Karpas-422 (cell line): Measurements from ENCODE around the gene PPFIA2. TPM values are rescaled to one million over a fixed set of nuclear protein-coding genes. Genes with fewer than 3 reads are reported as not detected.

Source experiments
- DNase-seq: peaks from one replicate; pipeline ENCODE4 v3.0.0-alpha.2; 2015
- H2AFZ ChIP-seq: fragments of 200-600 bp; sonication (generic); 2 replicates; pipeline ENCODE4 v1.6.1; 2014; ENCODE audit warnings: antibody characterized with exemption, low read length, mixed read lengths
- H3K27ac ChIP-seq: fragments of 200-600 bp; sonication (generic); 2 replicates; pipeline ENCODE4 v1.5.1; 2014; ENCODE audit warnings: mild to moderate bottlenecking, low read length, moderate library complexity
- H3K27me3 ChIP-seq: fragments of 200-600 bp; sonication (generic); 2 replicates; pipeline ENCODE4 v1.6.1; 2014; ENCODE audit warnings: low read length, mixed read lengths
- H3K36me3 ChIP-seq: fragments of 200-600 bp; sonication (generic); 2 replicates; pipeline ENCODE4 v1.6.1; 2014; ENCODE audit warnings: low read length, mixed read lengths; ENCODE audit not compliant: insufficient read depth
- H3K4me1 ChIP-seq: fragments of 200-600 bp; sonication (generic); 2 replicates; pipeline ENCODE4 v1.6.1; 2014; ENCODE audit warnings: mild to moderate bottlenecking, low read length, mixed read lengths
- H3K4me2 ChIP-seq: fragments of 200-600 bp; sonication (generic); 2 replicates; pipeline ENCODE4 v1.6.1; 2014; ENCODE audit warnings: low read length, low read depth, mild to moderate bottlenecking; ENCODE audit not compliant: poor library complexity, severe bottlenecking
- H3K4me3 ChIP-seq: fragments of 200-600 bp; sonication (generic); 2 replicates; pipeline ENCODE4 v1.5.1; 2014; ENCODE audit warnings: mild to moderate bottlenecking, antibody characterized with exemption, low read length, mixed read lengths
- H3K79me2 ChIP-seq: fragments of 200-600 bp; sonication (generic); 2 replicates; pipeline ENCODE4 v1.6.1; 2014; ENCODE audit warnings: mild to moderate bottlenecking, low read length, mixed read lengths
- H3K9ac ChIP-seq: fragments of 200-600 bp; sonication (generic); 2 replicates; pipeline ENCODE4 v1.6.0; 2014; ENCODE audit warnings: low read length
- H3K9me2 ChIP-seq: fragments of 200-600 bp; sonication (generic), shearing (Covaris generic); replicated peaks from 2 replicates; pipeline ENCODE4 v1.6.0; 2014; ENCODE audit warnings: mild to moderate bottlenecking, low read length, moderate library complexity; ENCODE audit not compliant: insufficient read depth
- H3K9me3 ChIP-seq: fragments of 300-700, 200-600 bp; sonication (generic); 2 replicates; pipeline ENCODE4 v1.6.1; 2014; ENCODE audit warnings: low read length, mixed read lengths
- H4K20me1 ChIP-seq: fragments of 200-600 bp; sonication (generic); 2 replicates; pipeline ENCODE4 v1.6.1; 2014; ENCODE audit warnings: mild to moderate bottlenecking, antibody characterized with exemption, low read length, low read depth; ENCODE audit not compliant: insufficient read depth
- total RNA-seq: library from RNA; depleted of rRNA; stranded (reverse); fragments of >200 nt; shearing (Covaris generic); gene quantifications from 2 replicates; pipeline ENCODE4 v1.2.3, GENCODE V29; 2014; ENCODE audit warnings: low replicate concordance

Gene PPFIA2
- total RNA-seq, 1 experiment from 2014 or later, result not detected

- H3K36me3 ChIP-seq, result no peaks in the 10 kb centered on the region
- no peak overlapping the region for H3K27ac ChIP-seq
- no peaks in the 10 kb centered on the region for H3K79me2 ChIP-seq
- no peaks in the 10 kb centered on the region for H3K27me3 ChIP-seq
- H3K9me2 ChIP-seq, result no peaks in the 10 kb centered on the region
- H3K9me3 ChIP-seq, result no peaks in the 10 kb centered on the region
- no peak overlapping the region for H3K4me2 ChIP-seq
- no peak overlapping the region for H3K9ac ChIP-seq
- no peaks in the 10 kb centered on the region for H3K4me1 ChIP-seq
- H4K20me1 ChIP-seq, result no peaks in the 10 kb centered on the region
- H3K4me3 ChIP-seq, result no peak overlapping the region
- no peak for DNase-seq
- H2AFZ ChIP-seq, result no peak overlapping the region
Observed at GRCh38 chr12:81492131-81492720, 266.9 kb downstream of the PPFIA2 start.

GRCh38 chr12:81472934-81473333 is 286.2 kb downstream of the PPFIA2 start:
- H3K27ac ChIP-seq, result no peak overlapping the region
- no peaks in the 10 kb centered on the region for H3K4me1 ChIP-seq
- H3K4me2 ChIP-seq, result no peak overlapping the region
- no peaks in the 10 kb centered on the region for H3K9me2 ChIP-seq
- H2AFZ ChIP-seq, result no peak overlapping the region
- H3K79me2 ChIP-seq, result no peaks in the 10 kb centered on the region
- no peak overlapping the region for H3K4me3 ChIP-seq
- H3K27me3 ChIP-seq, result no peaks in the 10 kb centered on the region
- no peak overlapping the region for H3K9ac ChIP-seq
- H3K9me3 ChIP-seq, result no peaks in the 10 kb centered on the region
- H4K20me1 ChIP-seq, result no peaks in the 10 kb centered on the region
- no peak for DNase-seq
- H3K36me3 ChIP-seq, result no peaks in the 10 kb centered on the region

- no peak for DNase-seq
- Histone ChIP-seq H3K4me1 (no peaks in the 10 kb centered on the region), H3K4me3 (no peak overlapping the region), H2AFZ (no peak overlapping the region), H3K9ac (no peak overlapping the region), H3K79me2 (no peaks in the 10 kb centered on the region), H3K36me3 (no peaks in the 10 kb centered on the region), H3K27me3 (no peaks in the 10 kb centered on the region), H3K27ac (no peak overlapping the region), H3K9me3 (no peaks in the 10 kb centered on the region), H3K4me2 (no peak overlapping the region), H4K20me1 (no peaks in the 10 kb centered on the region), H3K9me2 (no peaks in the 10 kb centered on the region)
Observed at GRCh38 chr12:81470923-81471322, 288.2 kb downstream of the PPFIA2 start.

GRCh38 chr12:81468206-81468605 is 290.9 kb downstream of the PPFIA2 start:
- no peaks in the 10 kb centered on the region for H3K27me3 ChIP-seq
- no peak overlapping the region for H2AFZ ChIP-seq
- no peaks in the 10 kb centered on the region for H3K36me3 ChIP-seq
- no peak overlapping the region for H3K4me2 ChIP-seq
- no peak for DNase-seq
- H3K9me2 ChIP-seq, result no peaks in the 10 kb centered on the region
- no peak overlapping the region for H3K4me3 ChIP-seq
- no peaks in the 10 kb centered on the region for H3K9me3 ChIP-seq
- H3K79me2 ChIP-seq, result no peaks in the 10 kb centered on the region
- no peaks in the 10 kb centered on the region for H3K4me1 ChIP-seq
- H4K20me1 ChIP-seq, result no peaks in the 10 kb centered on the region
- H3K27ac ChIP-seq, result no peak overlapping the region
- H3K9ac ChIP-seq, result no peak overlapping the region

GRCh38 chr12:81465876-81466275 is 293.3 kb downstream of the PPFIA2 start:
- no peak overlapping the region for H3K9ac ChIP-seq
- no peaks in the 10 kb centered on the region for H3K9me3 ChIP-seq
- no peak for DNase-seq

DNA sequence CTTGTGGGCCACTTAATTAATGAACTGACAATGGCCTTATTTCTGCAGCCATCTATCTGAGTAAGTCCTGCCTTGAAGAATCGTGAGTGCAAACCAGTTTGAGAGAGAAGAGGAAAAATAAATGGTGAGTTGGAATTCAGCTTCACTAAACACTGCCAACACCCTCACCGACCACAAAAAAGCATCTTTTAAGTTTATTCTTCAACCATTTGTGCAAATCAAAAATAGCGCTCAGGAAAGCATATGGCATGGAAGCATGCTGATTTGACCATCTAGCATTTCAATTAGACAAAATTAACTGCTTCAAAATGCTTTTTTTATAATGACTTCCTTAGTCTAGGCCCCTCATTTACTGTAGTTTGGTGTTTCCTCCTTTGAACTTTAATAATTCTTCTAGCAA is 294.0 kb downstream of the PPFIA2 start:
- Histone ChIP-seq H3K4me3 (no peak overlapping the region), H3K27ac (no peak overlapping the region), H2AFZ (no peak overlapping the region), H3K79me2 (no peaks in the 10 kb centered on the region), H3K36me3 (no peaks in the 10 kb centered on the region), H3K9me3 (no peaks in the 10 kb centered on the region), H3K9ac (no peak overlapping the region), H3K4me1 (no peaks in the 10 kb centered on the region), H3K4me2 (no peak overlapping the region), H4K20me1 (no peaks in the 10 kb centered on the region), H3K27me3 (no peaks in the 10 kb centered on the region), H3K9me2 (no peaks in the 10 kb centered on the region)
- no peak for DNase-seq

More at GRCh38 chr12:81465876-81466275, 293.3 kb downstream of the PPFIA2 start:
- Histone ChIP-seq H3K4me3 (no peak overlapping the region), H2AFZ (no peak overlapping the region), H3K4me1 (no peaks in the 10 kb centered on the region), H3K9me2 (no peaks in the 10 kb centered on the region), H3K27ac (no peak overlapping the region), H3K27me3 (no peaks in the 10 kb centered on the region), H3K79me2 (no peaks in the 10 kb centered on the region), H3K36me3 (no peaks in the 10 kb centered on the region), H4K20me1 (no peaks in the 10 kb centered on the region), H3K4me2 (no peak overlapping the region)

- Histone ChIP-seq H3K79me2 (no peaks in the 10 kb centered on the region), H3K4me2 (no peak overlapping the region), H3K27ac (no peak overlapping the region), H3K4me3 (no peak overlapping the region), H3K9me2 (no peaks in the 10 kb centered on the region), H3K36me3 (no peaks in the 10 kb centered on the region), H3K9ac (no peak overlapping the region), H4K20me1 (no peaks in the 10 kb centered on the region), H3K4me1 (no peaks in the 10 kb centered on the region), H3K27me3 (no peaks in the 10 kb centered on the region), H2AFZ (no peak overlapping the region), H3K9me3 (no peaks in the 10 kb centered on the region)
- DNase-seq, result peak; percentile 59
Observed at GRCh38 chr12:81461163-81461562, 298.0 kb downstream of the PPFIA2 start.

DNA sequence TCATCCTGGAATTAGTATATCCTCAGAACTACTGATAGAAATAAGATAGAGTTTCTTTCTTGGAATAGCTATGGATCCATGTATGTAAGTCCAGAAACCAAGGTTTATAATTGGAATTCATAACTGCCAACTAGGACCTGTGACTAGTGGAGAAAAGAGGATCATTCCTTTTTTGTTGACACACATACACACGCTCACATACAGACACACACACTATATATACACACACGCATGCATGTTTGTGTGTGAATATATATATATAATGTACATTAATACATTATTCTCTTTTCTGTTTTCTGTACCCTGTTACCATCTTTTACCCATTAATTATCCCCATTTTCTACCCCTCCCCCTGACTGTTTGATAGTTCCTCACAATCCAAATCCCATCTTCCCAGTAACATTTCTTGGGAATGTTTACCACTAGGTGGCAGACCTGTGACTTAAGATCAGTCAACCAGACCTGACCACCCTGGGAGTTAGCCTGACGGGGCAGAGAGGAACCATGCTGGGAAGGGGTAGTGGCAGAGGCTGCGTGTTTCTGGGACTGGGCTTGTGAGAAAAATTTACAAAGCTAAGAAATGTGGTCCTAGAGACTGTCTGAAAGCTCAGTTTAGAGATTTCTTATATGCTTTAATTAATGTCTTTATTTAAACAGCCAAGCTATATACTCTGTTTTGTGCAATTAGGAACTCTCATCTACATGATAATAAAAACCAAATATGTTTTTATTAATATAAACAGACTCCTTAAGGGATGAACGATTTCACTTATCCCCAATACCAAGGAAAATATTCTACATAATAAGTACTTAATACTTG is 308.0 kb downstream of the PPFIA2 start:
- no peak overlapping the region for H3K4me3 ChIP-seq
- no peaks in the 10 kb centered on the region for H3K36me3 ChIP-seq
- no peak overlapping the region for H2AFZ ChIP-seq
- H3K4me1 ChIP-seq, result no peaks in the 10 kb centered on the region
- no peaks in the 10 kb centered on the region for H3K79me2 ChIP-seq
- no peak overlapping the region for H3K4me2 ChIP-seq
- H3K27ac ChIP-seq, result no peak overlapping the region
- no peaks in the 10 kb centered on the region for H3K9me2 ChIP-seq
- H3K9ac ChIP-seq, result no peak overlapping the region
- no peaks in the 10 kb centered on the region for H3K27me3 ChIP-seq
- H3K9me3 ChIP-seq, result no peaks in the 10 kb centered on the region
- H4K20me1 ChIP-seq, result no peaks in the 10 kb centered on the region
- DNase-seq, result peak; percentile 68
